BLaER1 (cell line): ENCODE data around the gene LAMB1.
"Not testable (repeated sequence)": the region's sequence is repeated elsewhere in the genome, so short reads cannot be mapped to it uniquely, and the experiment has no call there.

Experiments used
- H3K27ac ChIP-seq: shearing (Covaris generic); formaldehyde crosslinking; 2 replicates; pipeline ENCODE4 v1.8.1; 2022
- H3K27me3 ChIP-seq: shearing (Covaris generic); formaldehyde crosslinking; 2 replicates; pipeline ENCODE4 v1.8.1; 2022
- H3K36me3 ChIP-seq: shearing (Covaris generic); formaldehyde crosslinking; 2 replicates; pipeline ENCODE4 v1.8.1; 2022
- H3K4me1 ChIP-seq: shearing (Covaris generic); formaldehyde crosslinking; 2 replicates; pipeline ENCODE4 v1.8.1; 2022
- H3K4me2 ChIP-seq: shearing (Covaris generic); formaldehyde crosslinking; 2 replicates; pipeline ENCODE4 v1.8.1; 2022
- H3K4me3 ChIP-seq: shearing (Covaris generic); formaldehyde crosslinking; 2 replicates; pipeline ENCODE4 v1.8.1; 2022
- H3K9ac ChIP-seq: shearing (Covaris generic); formaldehyde crosslinking; 2 replicates; pipeline ENCODE4 v1.8.1; 2022
- H3K9me3 ChIP-seq: shearing (Covaris generic); formaldehyde crosslinking; 2 replicates; pipeline ENCODE4 v1.8.1; 2022
- H4K20me1 ChIP-seq: shearing (Covaris generic); formaldehyde crosslinking; 2 replicates; pipeline ENCODE4 v1.8.1; 2022
- Cebpa-rat ChIP-seq: shearing (Covaris generic); IDR thresholded peaks from 2 replicates; pipeline ENCODE4 v1.8.1; 2022

LAMB1 gene

DNA sequence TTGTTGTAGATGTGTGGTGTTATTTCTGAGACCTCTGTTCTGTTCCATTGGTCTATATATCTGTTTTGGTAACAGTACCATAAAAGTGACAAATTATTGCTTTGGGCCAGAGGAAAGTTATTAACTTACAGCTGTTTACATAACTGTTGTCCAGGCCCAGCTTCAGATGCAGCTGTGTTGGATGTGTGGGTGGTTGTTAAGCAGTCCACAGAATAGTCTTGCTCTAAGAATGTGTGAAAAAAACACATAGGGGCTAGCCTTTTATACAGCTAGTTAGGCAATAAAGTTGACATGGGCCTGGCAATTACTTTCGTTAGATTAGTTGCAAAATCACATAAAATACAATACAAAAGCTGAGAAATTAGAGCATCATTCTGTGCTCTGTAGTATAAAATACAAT is 80.1 kb downstream of the LAMB1 start:
- Histone ChIP-seq H3K4me3 (no peak overlapping the region), H3K27me3 (no peaks in the 10 kb centered on the region), H3K9me3 (no peaks in the 10 kb centered on the region), H3K4me1 (peaks cover 21% of the 10 kb centered on the region), H3K36me3 (peaks cover 57% of the 10 kb centered on the region), H4K20me1 (peaks cover 21% of the 10 kb centered on the region; the same call in 1 of the 2 replicates), H3K27ac (no peak overlapping the region), H3K9ac (no peak overlapping the region), H3K4me2 (no peak overlapping the region)
- TF ChIP-seq Cebpa-rat = no peak

DNA sequence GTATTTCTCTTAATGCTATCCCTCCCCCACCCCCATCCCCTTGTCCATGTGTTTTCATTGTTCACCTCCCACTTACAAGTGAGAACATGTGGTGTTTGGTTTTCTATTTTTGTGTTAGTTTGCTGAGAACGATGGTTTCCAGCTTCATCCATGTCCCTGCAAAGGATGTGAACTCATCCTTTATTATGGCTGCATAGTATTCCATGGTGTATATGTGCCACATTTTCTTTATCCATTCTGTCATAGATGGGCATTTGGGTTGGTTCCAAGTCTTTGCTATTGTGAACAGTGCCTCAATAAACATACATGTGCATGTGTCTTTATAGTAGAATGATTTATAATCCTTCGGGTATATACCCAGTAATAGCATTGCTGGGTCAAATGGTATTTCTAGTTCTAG is 81.1 kb downstream of the LAMB1 start:
- peaks cover 68% of the 10 kb centered on the region for H3K36me3 ChIP-seq
- H3K4me1 ChIP-seq = peaks cover 21% of the 10 kb centered on the region
- not testable (repeated sequence) for H3K9me3 ChIP-seq

DNA sequence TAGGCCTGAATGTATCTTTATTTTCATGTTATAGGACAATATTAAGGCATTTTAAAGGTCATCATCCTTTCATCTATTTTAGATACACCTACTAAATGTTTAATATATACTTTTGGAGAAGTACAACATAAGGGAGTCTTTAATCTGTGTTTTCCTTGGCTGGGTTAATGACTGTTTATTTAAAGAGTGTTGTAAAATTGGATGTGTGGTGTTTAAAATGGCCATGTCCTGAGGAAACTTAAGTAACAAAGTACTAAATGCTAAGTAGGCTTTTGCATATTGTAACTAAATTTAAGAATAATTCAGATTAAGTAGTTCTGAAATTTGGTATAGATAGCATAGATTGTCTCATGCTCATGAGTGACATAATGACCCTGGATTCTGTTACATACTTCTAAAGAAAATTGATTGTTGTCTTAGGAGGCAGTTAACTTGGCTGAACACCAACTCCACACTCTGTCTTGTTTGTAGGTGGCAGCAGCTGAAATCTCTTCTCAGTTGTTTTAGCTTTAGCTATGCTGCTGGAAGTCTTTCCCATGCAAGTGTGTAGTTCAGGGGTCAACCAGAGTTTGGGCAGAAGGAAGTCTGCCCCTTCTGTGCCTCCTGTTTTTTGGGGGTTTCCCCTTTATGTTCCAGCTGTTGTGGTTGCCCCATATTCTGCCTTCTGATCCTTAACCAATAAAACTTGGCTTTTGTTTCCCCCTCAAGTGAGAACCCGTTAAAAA is 82.8 kb downstream of the LAMB1 start:
- no peak overlapping the region for H3K9ac ChIP-seq
- peaks cover 78% of the 10 kb centered on the region for H3K36me3 ChIP-seq
- no peaks in the 10 kb centered on the region for H3K27me3 ChIP-seq
- H3K4me3 ChIP-seq = no peak overlapping the region
- TF ChIP-seq Cebpa-rat = no peak
- peak overlapping the region; percentile 12; the same call in 1 of the 2 replicates for H3K4me2 ChIP-seq
- H3K4me1 ChIP-seq = peaks cover 19% of the 10 kb centered on the region
- peaks cover 18% of the 10 kb centered on the region; the same call in 1 of the 2 replicates for H4K20me1 ChIP-seq
- no peaks in the 10 kb centered on the region for H3K9me3 ChIP-seq
- H3K27ac ChIP-seq = no peak overlapping the region

More for the DNA sequence above, 81.1 kb downstream of the LAMB1 start:
- H3K4me3 ChIP-seq, H3K4me2 ChIP-seq, H3K27me3 ChIP-seq, H3K9ac ChIP-seq, H3K27ac ChIP-seq: not testable (repeated sequence)
- peaks cover 21% of the 10 kb centered on the region; the same call in 1 of the 2 replicates for H4K20me1 ChIP-seq

DNA sequence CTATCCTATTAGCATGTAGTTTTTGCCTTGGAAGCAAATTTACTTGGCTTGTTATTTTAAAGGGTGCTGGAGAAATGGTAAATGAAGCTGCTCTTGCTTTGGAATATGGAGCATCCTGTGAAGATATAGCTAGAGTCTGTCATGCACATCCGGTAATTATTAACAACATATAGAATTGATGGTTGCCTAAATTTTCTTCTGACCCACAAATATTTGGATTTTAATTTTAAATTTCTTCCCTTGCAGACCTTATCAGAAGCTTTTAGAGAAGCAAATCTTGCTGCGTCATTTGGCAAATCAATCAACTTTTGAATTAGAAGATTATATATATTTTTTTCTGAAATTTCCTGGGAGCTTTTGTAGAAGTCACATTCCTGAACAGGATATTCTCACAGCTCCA is 84.0 kb downstream of the LAMB1 start:
- TF ChIP-seq Cebpa-rat = no peak
- no peak overlapping the region for H3K4me2 ChIP-seq
- H3K9ac ChIP-seq = no peak overlapping the region
- H3K36me3 ChIP-seq = peaks cover 88% of the 10 kb centered on the region
- no peaks in the 10 kb centered on the region for H3K9me3 ChIP-seq
- H3K4me3 ChIP-seq = no peak overlapping the region
- peaks cover 6% of the 10 kb centered on the region for H3K4me1 ChIP-seq
- H4K20me1 ChIP-seq = peaks cover 8% of the 10 kb centered on the region; the same call in 1 of the 2 replicates
- H3K27me3 ChIP-seq = no peaks in the 10 kb centered on the region
- no peak overlapping the region for H3K27ac ChIP-seq

DNA sequence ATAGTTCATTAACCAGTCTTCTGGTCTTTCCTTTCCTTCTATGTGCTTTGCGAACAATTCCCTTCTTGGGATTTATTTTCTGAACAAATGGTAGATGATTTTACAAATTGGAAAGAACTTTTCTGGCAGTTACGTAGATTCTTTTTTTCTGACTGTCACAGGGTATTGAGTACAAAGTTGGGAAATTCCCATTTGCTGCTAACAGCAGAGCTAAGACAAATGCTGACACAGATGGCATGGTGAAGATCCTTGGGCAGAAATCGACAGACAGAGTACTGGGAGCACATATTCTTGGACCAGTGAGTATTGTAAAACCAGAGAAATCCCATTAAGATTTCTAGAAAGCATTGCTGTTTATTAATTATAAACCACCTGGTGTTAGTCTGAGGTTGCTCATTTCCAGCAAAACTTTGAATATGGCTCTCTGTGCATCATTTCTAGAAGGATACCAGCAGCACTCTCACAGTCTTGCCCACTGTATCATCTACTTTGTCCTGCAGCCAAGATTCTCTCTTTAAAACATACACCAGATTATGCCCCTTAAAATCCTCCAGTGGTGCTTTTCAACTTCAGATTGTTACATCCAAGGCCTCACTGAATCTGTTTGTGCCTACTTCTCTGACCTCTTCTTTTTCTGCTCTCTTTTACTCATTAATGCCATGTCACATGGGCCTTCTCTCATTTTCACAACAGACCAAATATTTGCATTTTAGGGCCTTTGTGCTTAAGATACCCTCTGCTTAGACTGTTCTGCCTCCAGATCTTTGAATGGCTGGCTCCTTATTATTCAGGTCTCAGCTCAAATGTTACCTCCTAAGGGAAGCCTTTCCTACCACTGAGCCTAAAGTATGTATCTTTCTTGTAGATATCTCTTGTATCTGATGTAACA is 85.0 kb downstream of the LAMB1 start:
- Histone ChIP-seq H3K4me3 (no peak overlapping the region), H3K27ac (no peak overlapping the region), H3K4me1 (peaks cover 6% of the 10 kb centered on the region), H3K36me3 (peaks cover 90% of the 10 kb centered on the region), H3K27me3 (no peaks in the 10 kb centered on the region), H3K4me2 (no peak overlapping the region), H3K9ac (no peak overlapping the region), H3K9me3 (no peaks in the 10 kb centered on the region), H4K20me1 (peaks cover 10% of the 10 kb centered on the region; the same call in 1 of the 2 replicates)
- no peak for TF ChIP-seq Cebpa-rat

DNA sequence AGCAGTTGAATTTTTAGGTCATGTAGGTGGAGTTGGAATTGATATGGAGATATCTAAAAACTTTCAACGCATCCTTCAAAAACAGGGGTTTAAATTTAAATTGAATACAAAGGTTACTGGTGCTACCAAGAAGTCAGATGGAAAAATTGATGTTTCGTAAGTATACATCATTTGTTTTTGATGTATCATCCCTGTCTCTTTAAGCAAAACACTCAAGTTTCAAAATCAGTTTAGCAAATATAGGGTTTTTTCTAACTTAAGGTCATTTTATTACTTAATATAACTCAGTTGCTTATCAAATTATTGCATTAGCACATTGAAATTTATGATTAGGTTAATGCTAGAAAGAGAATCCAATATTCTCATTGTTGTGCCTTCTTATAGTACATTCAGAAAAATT is 87.4 kb downstream of the LAMB1 start:
- Histone ChIP-seq H3K9ac (no peak overlapping the region), H4K20me1 (peaks cover 20% of the 10 kb centered on the region), H3K4me1 (peaks cover 4% of the 10 kb centered on the region), H3K27ac (no peak overlapping the region), H3K36me3 (peaks cover 92% of the 10 kb centered on the region), H3K27me3 (no peaks in the 10 kb centered on the region), H3K4me2 (no peak overlapping the region), H3K9me3 (no peaks in the 10 kb centered on the region), H3K4me3 (no peak overlapping the region)
- TF ChIP-seq Cebpa-rat = no peak

DNA sequence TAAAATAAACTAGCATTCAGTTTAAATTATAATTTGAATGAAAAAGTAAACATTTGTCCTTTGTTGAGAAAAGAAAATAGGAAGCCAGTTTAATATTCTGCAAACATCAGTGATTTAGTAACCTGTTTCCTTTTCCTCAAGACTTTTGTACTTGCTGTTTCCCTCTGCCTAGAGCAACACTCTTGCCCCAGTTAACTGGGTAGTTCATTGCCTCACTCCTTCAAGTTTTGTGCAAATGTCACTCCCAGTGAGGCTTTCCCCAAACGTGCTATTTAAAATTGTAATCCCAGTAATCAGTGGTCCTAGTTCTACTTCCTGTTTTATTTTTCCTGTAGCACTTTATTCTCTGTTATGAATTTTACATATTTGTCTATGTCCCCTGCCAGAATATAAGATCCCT is 88.1 kb downstream of the LAMB1 start:
- H4K20me1 ChIP-seq = peaks cover 20% of the 10 kb centered on the region
- no peak overlapping the region for H3K4me2 ChIP-seq
- H3K9ac ChIP-seq = no peak overlapping the region
- no peak overlapping the region for H3K4me3 ChIP-seq
- peaks cover 92% of the 10 kb centered on the region for H3K36me3 ChIP-seq
- H3K4me1 ChIP-seq = no peaks in the 10 kb centered on the region
- no peaks in the 10 kb centered on the region for H3K27me3 ChIP-seq
- H3K9me3 ChIP-seq = no peaks in the 10 kb centered on the region
- no peak for TF ChIP-seq Cebpa-rat
- H3K27ac ChIP-seq = no peak overlapping the region

DNA sequence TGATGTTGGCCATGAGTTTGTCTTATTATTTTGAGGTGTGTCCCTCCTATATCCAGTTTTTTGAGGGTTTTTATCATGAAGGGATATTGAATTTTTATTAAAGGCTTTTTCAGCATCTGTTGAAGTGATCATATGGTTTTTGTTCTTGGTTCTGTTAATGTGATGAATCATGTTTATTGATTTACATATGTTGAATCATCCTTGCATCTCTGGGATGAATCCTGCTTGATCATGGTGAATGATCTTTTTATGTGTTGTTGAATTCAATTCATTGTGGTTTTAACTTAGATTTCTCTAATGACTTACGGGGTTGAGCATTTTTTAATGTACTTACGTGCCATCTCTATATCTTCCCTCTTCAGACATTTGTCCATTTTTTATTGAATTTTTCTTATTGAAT is 89.1 kb downstream of the LAMB1 start:
- H3K4me3 ChIP-seq = no peak overlapping the region
- H3K9ac ChIP-seq = no peak overlapping the region
- no peaks in the 10 kb centered on the region for H3K9me3 ChIP-seq
- no peaks in the 10 kb centered on the region for H3K4me1 ChIP-seq
- H3K27ac ChIP-seq = no peak overlapping the region
- H3K36me3 ChIP-seq = peaks cover 92% of the 10 kb centered on the region
- no peaks in the 10 kb centered on the region for H3K27me3 ChIP-seq
- TF ChIP-seq Cebpa-rat = no peak
- peaks cover 20% of the 10 kb centered on the region for H4K20me1 ChIP-seq
- no peak overlapping the region for H3K4me2 ChIP-seq

DNA sequence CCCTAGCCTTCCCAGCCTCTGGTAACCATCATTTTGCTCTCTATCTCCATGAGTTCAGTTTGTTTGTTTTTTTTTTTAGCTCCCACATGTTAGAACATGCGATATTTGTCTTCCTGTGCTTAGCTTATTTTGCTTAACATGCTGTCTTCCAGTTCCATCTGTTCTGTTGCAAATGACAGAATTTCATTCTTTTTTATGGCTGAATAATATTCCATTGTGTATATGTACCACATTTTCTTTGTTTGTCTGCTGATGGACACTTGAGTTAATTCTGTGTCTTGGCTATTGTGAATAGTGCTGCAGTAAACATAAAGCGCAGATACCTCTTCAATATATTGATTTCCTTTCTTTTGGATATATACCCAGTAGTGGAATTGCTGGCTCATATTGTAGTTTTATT is 91.0 kb downstream of the LAMB1 start:
- Histone ChIP-seq H3K27ac (no peak overlapping the region), H3K36me3 (peaks cover 92% of the 10 kb centered on the region), H3K4me2 (no peak overlapping the region), H3K4me3 (no peak overlapping the region), H3K9ac (no peak overlapping the region), H3K9me3 (no peaks in the 10 kb centered on the region), H3K27me3 (no peaks in the 10 kb centered on the region), H3K4me1 (no peaks in the 10 kb centered on the region), H4K20me1 (peaks cover 20% of the 10 kb centered on the region)
- TF ChIP-seq Cebpa-rat = no peak

DNA sequence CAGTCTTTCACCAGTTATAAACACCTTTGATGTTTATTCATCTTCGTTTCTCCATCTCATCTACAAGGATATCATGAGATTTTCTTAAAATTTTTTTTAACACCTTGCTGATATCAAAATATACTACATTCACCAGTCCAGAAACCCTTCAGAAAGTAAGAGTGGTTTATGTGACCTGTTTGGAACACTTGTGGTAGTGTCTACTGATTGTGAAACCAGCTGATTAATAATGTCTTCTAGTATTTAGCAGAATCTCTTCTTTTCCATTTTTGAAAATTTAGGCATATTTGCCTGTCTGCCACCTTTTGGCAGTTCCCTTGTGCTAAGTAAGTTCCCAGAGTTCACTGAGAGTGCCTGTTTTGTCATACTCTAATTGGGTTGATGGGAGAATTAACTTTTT is 93.5 kb downstream of the LAMB1 start:
- no peak for TF ChIP-seq Cebpa-rat
- H3K9ac ChIP-seq = no peak overlapping the region
- no peaks in the 10 kb centered on the region for H3K4me1 ChIP-seq
- no peaks in the 10 kb centered on the region for H3K27me3 ChIP-seq
- H4K20me1 ChIP-seq = peaks cover 20% of the 10 kb centered on the region
- no peak overlapping the region for H3K4me2 ChIP-seq
- peaks cover 97% of the 10 kb centered on the region for H3K36me3 ChIP-seq
- no peak overlapping the region for H3K4me3 ChIP-seq
- H3K9me3 ChIP-seq = no peaks in the 10 kb centered on the region
- H3K27ac ChIP-seq = no peak overlapping the region
